ENCODE results near the gene TOGARAM1. TPM values are rescaled to one million over a fixed set of nuclear protein-coding genes. Genes with fewer than 3 reads are reported as not detected.

The TOGARAM1 gene
- total and polyA plus RNA-seq, 2 experiments from 2014 or later: 10.5 to 12.2 TPM

GRCh38 chr14:44935155-44935554 lies 26.8 kb upstream of the TOGARAM1 start:
- DNase-seq: no peak
- no peaks in the 10 kb centered on the region for H4K20me1 ChIP-seq (ENCODE audit: insufficient read depth)
- H3K4me3 ChIP-seq: no peak overlapping the region
- peaks cover 2% of the 10 kb centered on the region; the same call in 1 of the 2 replicates for H3K4me1 ChIP-seq (ENCODE audit: insufficient read depth)
- no peak overlapping the region for H3K9ac ChIP-seq
- no peaks in the 10 kb centered on the region for H3K27me3 ChIP-seq (replicated peaks; ENCODE audit: insufficient read depth)
- in situ Hi-C loops (cut with MboI): no loop called here
- H3F3A ChIP-seq (ENCODE audit: insufficient read depth): no peaks in the 10 kb centered on the region
- no peak overlapping the region for H3K4me2 ChIP-seq (ENCODE audit: unreplicated experiment)
- no peak overlapping the region for H2AFZ ChIP-seq
- H3K9me3 ChIP-seq (ENCODE audit: low read depth): no peaks in the 10 kb centered on the region
- peaks cover 17% of the 10 kb centered on the region; the same call in 1 of the 2 replicates for H3K36me3 ChIP-seq (ENCODE audit: low read depth)
- 97 to 98% methylated on average over 2 of the region's 2 CpGs for whole genome bisulfite sequencing, 2 experiments (ENCODE audit: low coverage in 1 of 2, low lambda C conversion rate in 2 of 2, missing lambda C conversion rate in 2 of 2)
- TF ChIP-seq EZH2phosphoT487 (IDR thresholded peaks at IDR 0.05; ENCODE audit: insufficient read depth, low read depth) (no peak), EZH2 (IDR thresholded peaks at IDR 0.05; ENCODE audit: insufficient read depth, poor library complexity, severe bottlenecking) (no peak)
- H3K27ac ChIP-seq: no peak overlapping the region
- peaks cover 67% of the 10 kb centered on the region for H3K79me2 ChIP-seq (ENCODE audit: insufficient read depth)
- H3K9me2 ChIP-seq (ENCODE audit: insufficient read depth): no peaks in the 10 kb centered on the region

GRCh38 chr14:44937547-44937946 lies 24.4 kb upstream of the TOGARAM1 start:
- peaks cover 14% of the 10 kb centered on the region; the same call in 1 of the 2 replicates for H3K4me1 ChIP-seq (ENCODE audit: insufficient read depth)
- peaks cover 78% of the 10 kb centered on the region for H3K79me2 ChIP-seq (ENCODE audit: insufficient read depth)
- no peaks in the 10 kb centered on the region for H3K27me3 ChIP-seq (replicated peaks; ENCODE audit: insufficient read depth)
- no peak overlapping the region for H3K27ac ChIP-seq
- H3K9me3 ChIP-seq (ENCODE audit: low read depth): no peaks in the 10 kb centered on the region
- H3K9ac ChIP-seq: no peak overlapping the region
- 100% methylated on average over 2 of the region's 2 CpGs for WGBS, 2 experiments (ENCODE audit: low coverage in 1 of 2, low lambda C conversion rate in 2 of 2, missing lambda C conversion rate in 2 of 2)
- no peak overlapping the region for H3K4me2 ChIP-seq (ENCODE audit: unreplicated experiment)
- no peak overlapping the region for H3K4me3 ChIP-seq
- H4K20me1 ChIP-seq (ENCODE audit: insufficient read depth): no peaks in the 10 kb centered on the region
- in situ Hi-C loops (cut with MboI): no loop called here
- H3K36me3 ChIP-seq (ENCODE audit: low read depth): peaks cover 24% of the 10 kb centered on the region
- DNase-seq: no peak
- H2AFZ ChIP-seq: no peak overlapping the region
- H3K9me2 ChIP-seq (ENCODE audit: insufficient read depth): no peaks in the 10 kb centered on the region
- no peaks in the 10 kb centered on the region for H3F3A ChIP-seq (ENCODE audit: insufficient read depth)
- TF ChIP-seq EZH2phosphoT487 (IDR thresholded peaks at IDR 0.05; ENCODE audit: insufficient read depth, low read depth): no peak
- TF ChIP-seq EZH2 (IDR thresholded peaks at IDR 0.05; ENCODE audit: insufficient read depth, poor library complexity, severe bottlenecking): no peak

GRCh38 chr14:44940211-44940610 lies 21.8 kb upstream of the TOGARAM1 start:
- H3K36me3 ChIP-seq (ENCODE audit: low read depth): peaks cover 14% of the 10 kb centered on the region
- H3K4me3 ChIP-seq: no peak overlapping the region
- peaks cover 73% of the 10 kb centered on the region for H3K79me2 ChIP-seq (ENCODE audit: insufficient read depth)
- no peaks in the 10 kb centered on the region for H4K20me1 ChIP-seq (ENCODE audit: insufficient read depth)
- H3K27ac ChIP-seq: no peak overlapping the region
- H3K4me2 ChIP-seq (ENCODE audit: unreplicated experiment): no peak overlapping the region
- H3K27me3 ChIP-seq (replicated peaks; ENCODE audit: insufficient read depth): no peaks in the 10 kb centered on the region
- H3K9me3 ChIP-seq (ENCODE audit: low read depth): no peaks in the 10 kb centered on the region
- H3K9me2 ChIP-seq (ENCODE audit: insufficient read depth): no peaks in the 10 kb centered on the region
- peaks cover 15% of the 10 kb centered on the region for H3F3A ChIP-seq (ENCODE audit: insufficient read depth)
- DNase-seq: no peak
- peaks cover 28% of the 10 kb centered on the region for H3K4me1 ChIP-seq (ENCODE audit: insufficient read depth)
- in situ Hi-C loops (cut with MboI): no loop called here
- H2AFZ ChIP-seq: no peak overlapping the region
- H3K9ac ChIP-seq: no peak overlapping the region
- TF ChIP-seq EZH2phosphoT487 (IDR thresholded peaks at IDR 0.05; ENCODE audit: insufficient read depth, low read depth) (no peak), EZH2 (IDR thresholded peaks at IDR 0.05; ENCODE audit: insufficient read depth, poor library complexity, severe bottlenecking) (no peak)

DNA sequence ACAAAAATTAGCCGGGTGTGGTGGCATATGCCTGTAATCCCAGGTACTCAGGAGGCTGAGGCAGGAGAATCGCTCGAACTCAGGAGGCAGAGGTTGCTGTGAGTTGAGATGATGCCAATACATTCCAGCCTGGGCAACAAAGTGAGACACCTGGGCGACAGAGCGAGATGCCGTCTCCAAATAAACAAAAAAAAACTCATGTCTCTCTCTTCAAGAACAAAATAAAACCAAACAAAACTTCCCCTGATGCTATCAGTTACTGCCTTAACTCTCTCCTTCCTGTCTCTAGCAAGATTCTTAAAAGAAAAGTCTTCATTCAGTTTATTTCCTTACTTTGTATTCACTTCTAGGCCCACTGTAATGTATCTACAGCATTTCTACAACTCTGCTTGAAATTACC lies 21.0 kb upstream of the TOGARAM1 start:
- Histone ChIP-seq H3K9me3 (ENCODE audit: low read depth) (no peaks in the 10 kb centered on the region), H3K27ac (no peak overlapping the region), H3K4me1 (ENCODE audit: insufficient read depth) (peaks cover 34% of the 10 kb centered on the region), H3K27me3 (replicated peaks; ENCODE audit: insufficient read depth) (no peaks in the 10 kb centered on the region), H3K9me2 (ENCODE audit: insufficient read depth) (no peaks in the 10 kb centered on the region), H2AFZ (no peak overlapping the region), H3K9ac (no peak overlapping the region), H3K4me3 (no peak overlapping the region), H3K36me3 (ENCODE audit: low read depth) (peaks cover 14% of the 10 kb centered on the region), H4K20me1 (ENCODE audit: insufficient read depth) (no peaks in the 10 kb centered on the region), H3K4me2 (ENCODE audit: unreplicated experiment) (no peak overlapping the region), H3F3A (ENCODE audit: insufficient read depth) (peaks cover 21% of the 10 kb centered on the region), H3K79me2 (ENCODE audit: insufficient read depth) (peaks cover 70% of the 10 kb centered on the region)
- DNase-seq: no peak
- in situ Hi-C loops (cut with MboI): no loop called here
- TF ChIP-seq EZH2 (IDR thresholded peaks at IDR 0.05; ENCODE audit: insufficient read depth, poor library complexity, severe bottlenecking) (no peak), EZH2phosphoT487 (IDR thresholded peaks at IDR 0.05; ENCODE audit: insufficient read depth, low read depth) (no peak)
- WGBS, 2 experiments (ENCODE audit: low coverage in 1 of 2, low lambda C conversion rate in 2 of 2, missing lambda C conversion rate in 2 of 2): 97 to 98% methylated on average over 6 of the region's 6 CpGs

DNA sequence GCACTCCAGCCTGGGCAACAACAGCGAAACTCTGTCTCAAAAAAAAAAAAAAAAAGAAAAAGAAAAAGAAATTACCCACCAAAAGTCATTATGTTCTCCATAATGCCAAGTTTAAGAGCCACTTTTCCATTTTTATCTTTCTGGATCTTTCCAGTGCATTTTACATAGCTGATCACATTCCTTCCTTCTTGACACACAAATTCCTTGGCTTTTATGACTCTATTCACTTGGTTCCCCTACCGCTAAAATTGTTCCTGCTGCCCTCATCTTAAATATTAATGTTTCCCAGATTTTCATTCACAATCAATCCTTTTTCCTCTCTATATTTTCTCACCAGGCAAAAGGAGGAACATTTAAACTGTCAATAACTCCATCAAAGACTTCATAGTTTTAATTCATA lies 20.4 kb upstream of the TOGARAM1 start:
- Histone ChIP-seq H3K36me3 (ENCODE audit: low read depth) (peaks cover 14% of the 10 kb centered on the region), H3K27ac (no peak overlapping the region), H3K4me1 (ENCODE audit: insufficient read depth) (peaks cover 40% of the 10 kb centered on the region), H3F3A (ENCODE audit: insufficient read depth) (peaks cover 28% of the 10 kb centered on the region), H3K27me3 (replicated peaks; ENCODE audit: insufficient read depth) (no peaks in the 10 kb centered on the region), H4K20me1 (ENCODE audit: insufficient read depth) (no peaks in the 10 kb centered on the region), H3K4me2 (ENCODE audit: unreplicated experiment) (no peak overlapping the region), H3K79me2 (ENCODE audit: insufficient read depth) (peaks cover 70% of the 10 kb centered on the region), H3K4me3 (no peak overlapping the region), H3K9ac (no peak overlapping the region), H3K9me2 (ENCODE audit: insufficient read depth) (no peaks in the 10 kb centered on the region), H2AFZ (no peak overlapping the region), H3K9me3 (ENCODE audit: low read depth) (no peaks in the 10 kb centered on the region)
- peak; percentile 37 for DNase-seq
- WGBS, 2 experiments (ENCODE audit: low coverage in 1 of 2, low lambda C conversion rate in 2 of 2, missing lambda C conversion rate in 2 of 2): 65 to 67% methylated on average over 2 of the region's 2 CpGs
- TF ChIP-seq EZH2phosphoT487 (IDR thresholded peaks at IDR 0.05; ENCODE audit: insufficient read depth, low read depth) (no peak), EZH2 (IDR thresholded peaks at IDR 0.05; ENCODE audit: insufficient read depth, poor library complexity, severe bottlenecking) (no peak)
- in situ Hi-C loops (cut with MboI): no loop called here

Data from GM23248 (cell line).